ENCODE measurements around the gene MAGI2. TPM values are rescaled to one million over a fixed set of nuclear protein-coding genes. Genes with fewer than 3 reads are reported as not detected.

Gene MAGI2
- total and polyA plus RNA-seq, 2 of the 13 experiments (the other 11 are each of a cell fraction or from before 2014, with no cell fraction given), result 1.5 to 3.8 TPM

- ATAC-seq, result no peak
- H4K20me1 ChIP-seq (ENCODE audit: insufficient read depth, low read length), result no peaks in the 10 kb centered on the region
- FAIRE-seq, result no peak
- H3K9me3 ChIP-seq (ENCODE audit: low read length), result no peaks in the 10 kb centered on the region
- DNase-seq (ENCODE audit: low spot score), result no peak
- BruUV-seq (replicated peaks), result no TSS peak
- H3K4me2 ChIP-seq (ENCODE audit: low read depth, low read length), result no peak overlapping the region
- CTCF ChIA-PET (ENCODE audit: low intra/inter-chr PET ratio, low total read pairs), result no interaction called here
- no peaks in the 10 kb centered on the region for H3K79me2 ChIP-seq (ENCODE audit: insufficient read depth, low read length)
- H3K27me3 ChIP-seq (ENCODE audit: control insufficient read depth in 1 of 2, insufficient read depth in 2 of 2, low read length in 2 of 2), result no peaks in the 10 kb centered on the region
- 23% methylated on average over 2 of the region's 2 CpGs for WGBS (ENCODE audit: low lambda C conversion rate)
- H3K27ac ChIP-seq (ENCODE audit: extremely low read length, insufficient read depth, low read length), result no peak overlapping the region
- H2AFZ ChIP-seq (ENCODE audit: low read length), result no peak overlapping the region
- no peak overlapping the region for H3K9ac ChIP-seq (ENCODE audit: insufficient read depth, low read depth, low read length)
- H3K4me1 ChIP-seq (ENCODE audit: insufficient read depth, low read length), result peaks cover 17% of the 10 kb centered on the region
- intact Hi-C loops (cut with micrococcal nuclease; ENCODE audit: unreplicated experiment) (no loop called here), in situ Hi-C loops (cut with HindIII; ENCODE audit: extremely low pct_ligation_motif_present, low pct_unique_long_range_greater_than_20kb) (no loop called here)
- POLR2A ChIA-PET, result no interaction called here
- no peaks in the 10 kb centered on the region for H3K36me3 ChIP-seq (replicated peaks in 1 of 2; ENCODE audit: control insufficient read depth in 1 of 2, insufficient read depth in 2 of 2, low read length in 2 of 2)
- H3K4me3 ChIP-seq (replicated peaks in 1 of 3; ENCODE audit: insufficient read depth in 1 of 3, low read depth in 2 of 3, low read length in 3 of 3), result no peak overlapping the region
- TF ChIP-seq ZNF281 (CRISPR knock-in tag; IDR thresholded peaks at IDR 0.05; ENCODE audit: borderline replicate concordance), result no peak
- no peak for TF ChIP-seq ATF5 (CRISPR knock-in tag; IDR thresholded peaks at IDR 0.05; ENCODE audit: low read depth)
- TF ChIP-seq ZNF839 (CRISPR knock-in tag; IDR thresholded peaks at IDR 0.05; ENCODE audit: borderline replicate concordance), result no peak
- TF ChIP-seq FOXJ3 (CRISPR knock-in tag; IDR thresholded peaks at IDR 0.05; ENCODE audit: borderline replicate concordance), result no peak
- no peak for TF ChIP-seq CHD2 (IDR thresholded peaks at IDR 0.05; ENCODE audit: low read depth, low read length)
- no peak for TF ChIP-seq MBD4 (IDR thresholded peaks at IDR 0.05; ENCODE audit: borderline replicate concordance, low read length)
- no peak for TF ChIP-seq ZSCAN20 (CRISPR knock-in tag; IDR thresholded peaks at IDR 0.05; ENCODE audit: borderline replicate concordance)
- TF ChIP-seq TSC22D2 (CRISPR knock-in tag; IDR thresholded peaks at IDR 0.05; ENCODE audit: borderline replicate concordance), result no peak
- no peak for TF ChIP-seq RAD51 (IDR thresholded peaks at IDR 0.05; ENCODE audit: borderline replicate concordance)
- TF ChIP-seq ZNF513 (CRISPR knock-in tag; conservative IDR thresholded peaks at IDR 0.05), result no peak
- TF ChIP-seq HCFC1 (IDR thresholded peaks at IDR 0.05; ENCODE audit: low read depth, low read length), result no peak
- TF ChIP-seq, protein P1, sequence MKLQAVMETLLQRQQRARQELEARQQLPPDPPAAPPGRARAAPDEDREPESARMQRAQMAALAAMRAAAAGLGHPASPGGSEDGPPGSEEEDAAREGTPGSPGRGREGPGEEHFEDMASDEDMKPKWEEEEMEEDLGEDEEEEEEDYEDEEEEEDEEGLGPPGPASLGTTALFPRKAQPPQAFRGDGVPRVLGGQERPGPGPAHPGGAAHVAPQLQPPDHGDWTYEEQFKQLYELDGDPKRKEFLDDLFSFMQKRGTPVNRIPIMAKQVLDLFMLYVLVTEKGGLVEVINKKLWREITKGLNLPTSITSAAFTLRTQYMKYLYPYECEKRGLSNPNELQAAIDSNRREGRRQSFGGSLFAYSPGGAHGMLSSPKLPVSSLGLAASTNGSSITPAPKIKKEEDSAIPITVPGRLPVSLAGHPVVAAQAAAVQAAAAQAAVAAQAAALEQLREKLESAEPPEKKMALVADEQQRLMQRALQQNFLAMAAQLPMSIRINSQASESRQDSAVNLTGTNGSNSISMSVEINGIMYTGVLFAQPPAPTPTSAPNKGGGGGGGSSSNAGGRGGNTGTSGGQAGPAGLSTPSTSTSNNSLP (IDR thresholded peaks at IDR 0.05; ENCODE audit: low read depth, low read length), result no peak
- no peak for TF ChIP-seq GABPB1 (CRISPR knock-in tag; IDR thresholded peaks at IDR 0.05)
- no peak for TF ChIP-seq JDP2 (CRISPR knock-in tag; IDR thresholded peaks at IDR 0.05; ENCODE audit: borderline replicate concordance)
- TF ChIP-seq MAFF (IDR thresholded peaks at IDR 0.05; ENCODE audit: low read depth, low read length), result no peak
- no peak for TF ChIP-seq POLR2A (IDR thresholded peaks at IDR 0.05; ENCODE audit: insufficient read depth in 1 of 2, low read depth in 2 of 2, low read length in 2 of 2)
- TF ChIP-seq HMG20A (CRISPR knock-in tag; IDR thresholded peaks at IDR 0.05; ENCODE audit: borderline replicate concordance), result no peak
- TF ChIP-seq ZNF724P (CRISPR knock-in tag; IDR thresholded peaks at IDR 0.05; ENCODE audit: borderline replicate concordance), result no peak
Observed at GRCh38 chr7:78441737-78442136, 1011.7 kb downstream of the MAGI2 start.
